Measurements from ENCODE around the gene ZNF200.
"Not testable (repeated sequence)": the region's sequence is repeated elsewhere in the genome, so short reads cannot be mapped to it uniquely, and the experiment has no call there.

Gene ZNF200

DNA sequence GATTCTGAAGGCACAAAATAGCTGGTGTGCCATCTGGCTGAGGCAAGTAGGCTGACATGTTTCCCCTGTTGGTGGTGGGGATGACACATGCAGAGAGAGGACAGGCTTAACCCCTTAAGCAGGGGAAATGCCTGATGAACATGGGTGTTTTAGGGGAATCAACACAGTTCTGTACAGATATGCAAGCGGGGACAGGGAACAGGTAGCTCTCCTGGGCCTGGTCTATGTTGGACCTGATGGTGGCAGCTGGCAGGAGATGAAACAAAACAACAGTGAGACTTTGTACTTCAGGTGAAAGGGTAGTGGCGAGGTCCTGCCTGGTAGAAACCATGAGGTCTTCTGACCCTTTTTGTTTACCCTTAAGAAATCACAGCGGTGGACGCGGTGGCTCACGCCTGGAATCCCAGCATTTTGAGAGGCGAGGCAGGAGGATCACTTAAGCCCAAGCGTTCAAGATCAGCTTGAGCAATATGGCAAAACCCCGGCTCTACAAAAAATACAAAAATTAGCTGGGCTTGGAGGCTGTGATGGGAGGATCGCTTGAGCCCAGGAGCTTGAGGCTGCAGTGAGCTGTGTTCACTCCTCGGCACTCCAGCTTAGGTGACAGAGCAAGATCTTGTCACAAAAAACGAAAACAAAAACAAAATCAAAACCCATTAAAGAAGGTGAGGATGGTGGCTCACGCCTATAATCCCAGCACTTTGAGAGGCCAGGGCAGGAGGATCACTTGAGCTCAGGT lies 36.5 kb downstream of the ZNF200 start:
- DNase-seq (ENCODE audit: low read depth), result no peak

DNA sequence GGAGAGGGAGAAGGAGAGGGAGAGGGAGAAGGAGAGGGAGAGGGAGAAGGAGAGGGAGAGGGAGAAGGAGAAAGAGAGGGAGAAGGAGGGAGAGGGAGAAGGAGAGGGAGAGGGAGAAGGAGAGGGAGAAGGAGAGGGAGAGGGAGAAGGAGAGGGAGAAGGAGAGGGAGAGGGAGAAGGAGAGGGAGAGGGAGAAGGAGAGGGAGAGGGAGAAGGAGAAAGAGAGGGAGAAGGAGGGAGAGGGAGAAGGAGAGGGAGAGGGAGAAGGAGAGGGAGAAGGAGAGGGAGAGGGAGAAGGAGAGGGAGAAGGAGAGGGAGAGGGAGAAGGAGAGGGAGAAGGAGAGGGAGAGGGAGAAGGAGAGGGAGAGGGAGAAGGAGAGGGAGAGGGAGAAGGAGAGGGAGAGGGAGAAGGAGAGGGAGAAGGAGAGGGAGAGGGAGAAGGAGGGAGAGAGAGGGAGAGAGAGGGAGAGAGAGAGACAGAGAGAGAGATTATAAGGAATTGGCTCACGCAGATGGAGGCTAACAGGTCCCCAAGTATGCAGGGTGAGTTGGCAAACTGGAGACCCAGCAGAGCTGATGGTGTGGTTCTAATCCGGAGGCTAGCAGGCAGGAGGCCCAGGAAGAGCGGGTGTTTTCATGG lies 37.1 kb downstream of the ZNF200 start:
- not testable (repeated sequence) for DNase-seq (ENCODE audit: low read depth)

DNA sequence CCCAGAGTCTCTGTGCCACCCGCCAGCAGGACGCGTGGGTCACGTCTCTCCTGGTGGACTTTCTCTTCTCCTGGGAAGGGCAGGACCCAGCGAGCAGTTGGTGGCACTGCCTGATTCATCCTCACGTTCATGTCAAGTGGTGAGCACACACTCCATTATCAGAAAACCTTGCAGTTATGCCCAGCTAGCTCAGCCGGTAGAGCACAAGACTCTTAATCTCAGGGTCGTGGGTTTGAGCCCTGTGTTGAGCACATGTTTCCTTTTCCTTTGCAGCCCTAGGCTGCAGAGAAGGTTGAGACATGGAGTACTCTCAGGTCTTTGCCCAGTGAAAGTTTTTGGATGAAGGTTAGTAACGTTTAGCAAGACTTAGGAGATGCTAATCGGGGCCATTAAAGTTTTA lies 39.0 kb downstream of the ZNF200 start:
- DNase-seq (ENCODE audit: low read depth), result no peak

DNA sequence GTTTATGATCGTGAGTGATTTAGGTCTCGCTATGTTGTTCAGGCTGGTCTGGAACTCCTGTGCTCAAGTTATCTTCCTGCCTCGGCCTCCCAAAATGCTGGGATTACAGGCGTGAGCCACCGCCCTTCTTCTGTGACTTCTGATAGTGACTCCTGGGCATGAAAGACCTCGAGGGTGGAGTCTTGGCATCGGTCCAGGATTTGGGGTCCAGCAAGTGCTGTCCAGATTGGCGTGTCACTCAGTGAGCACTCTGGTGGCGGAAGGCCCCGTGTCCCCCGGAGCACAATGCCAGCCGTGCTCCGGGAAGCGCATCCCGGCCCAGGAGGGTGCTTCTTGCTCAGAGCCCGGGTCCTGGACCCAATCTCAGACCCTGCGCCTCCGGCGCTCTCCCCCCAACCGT lies 40.2 kb downstream of the ZNF200 start:
- no peak for DNase-seq (ENCODE audit: low read depth)

DNA sequence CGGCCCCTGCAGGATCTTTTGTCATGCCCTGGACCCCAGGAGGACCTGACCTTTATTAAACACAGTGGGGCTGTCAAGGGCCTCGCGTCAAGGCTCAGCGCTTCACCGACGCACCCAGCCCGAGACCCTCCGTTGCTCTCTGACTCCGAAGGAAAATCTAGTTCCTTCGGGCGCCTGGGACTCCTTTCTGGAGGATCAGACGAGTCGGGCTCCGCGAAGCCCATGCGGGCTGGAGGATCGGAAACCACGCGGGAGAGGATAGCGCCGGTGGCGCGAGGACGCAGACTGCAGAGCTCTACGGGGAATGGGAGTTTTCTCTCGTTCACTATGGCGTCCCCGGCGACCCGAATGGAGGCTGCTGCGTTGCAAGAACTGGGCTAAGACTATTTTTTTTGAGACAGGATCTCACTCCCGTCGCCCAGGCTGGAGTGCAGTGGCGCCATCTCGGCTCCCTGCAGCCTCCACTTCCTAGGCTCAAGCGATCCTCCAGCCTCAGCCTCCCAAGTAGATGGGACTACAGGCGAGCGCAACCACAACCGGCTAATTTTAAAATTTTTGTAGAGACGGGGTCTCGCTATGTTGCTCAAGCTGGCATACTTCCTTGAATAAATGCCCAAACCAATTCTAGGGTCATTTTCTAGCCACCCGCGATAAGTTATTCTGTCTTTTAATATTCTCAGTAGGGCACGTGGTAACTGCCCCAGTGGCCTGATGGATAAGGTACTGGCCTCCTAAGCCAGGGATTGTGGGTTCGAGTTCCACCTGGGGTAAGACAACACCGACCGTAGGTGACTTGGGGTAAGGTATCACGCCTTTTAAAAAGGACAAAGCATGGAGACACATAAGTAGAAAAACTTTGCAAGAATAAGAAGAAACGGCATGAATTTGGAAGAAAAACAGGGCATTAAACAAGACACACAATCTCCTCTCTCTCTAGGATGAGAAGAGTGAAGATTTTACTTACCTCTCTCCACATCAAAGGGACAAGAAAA lies 41.4 kb downstream of the ZNF200 start:
- no peak for DNase-seq (ENCODE audit: low read depth)

DNA sequence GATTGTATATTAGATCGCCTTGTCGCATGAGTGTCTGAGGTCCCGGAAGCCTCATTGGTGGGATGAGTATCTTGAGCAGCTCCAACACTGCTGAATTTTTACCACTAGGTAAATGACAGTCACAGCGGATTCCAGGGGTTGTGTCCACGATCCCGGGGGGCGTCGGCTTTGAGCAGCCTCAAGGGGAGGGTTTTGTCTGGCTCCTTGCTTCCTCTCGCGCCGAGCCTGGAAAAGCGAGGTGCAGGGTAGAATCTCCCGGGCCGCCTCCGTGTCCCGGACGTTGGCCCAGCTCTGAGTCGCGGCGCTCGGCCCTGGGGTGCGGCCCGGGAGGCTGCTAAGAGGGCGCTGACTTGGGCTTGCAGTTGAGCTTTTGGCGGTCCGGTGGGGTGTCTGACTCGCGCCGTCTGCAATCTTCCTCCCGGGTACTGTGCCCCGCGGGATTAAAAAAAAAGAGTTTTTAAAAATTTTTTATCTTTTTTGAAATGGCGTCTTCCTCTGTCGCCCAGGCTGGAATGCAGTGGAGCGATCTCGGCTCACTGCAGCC lies 42.4 kb downstream of the ZNF200 start:
- no peak for DNase-seq (ENCODE audit: low read depth)

DNA sequence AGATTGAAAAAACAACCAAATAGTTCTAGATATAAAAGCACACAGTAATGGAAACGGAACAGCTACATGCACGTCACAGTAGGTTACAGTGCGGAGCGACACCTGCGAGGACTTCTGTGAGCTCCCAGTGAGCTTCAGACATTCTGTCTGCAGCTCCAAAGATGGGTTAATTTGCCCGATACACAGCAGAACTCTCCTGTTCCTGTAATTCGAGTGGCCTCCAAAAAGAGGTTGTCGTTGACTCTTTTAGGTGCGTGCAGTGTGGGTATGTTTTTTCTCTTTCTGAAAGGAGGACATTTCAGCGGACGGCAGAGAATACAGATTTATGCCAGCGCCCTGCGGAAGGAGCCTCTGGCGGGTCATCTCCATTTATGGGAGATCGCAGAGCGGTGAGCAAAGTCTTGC lies 44.0 kb downstream of the ZNF200 start:
- no peak for DNase-seq (ENCODE audit: low read depth)

DNA sequence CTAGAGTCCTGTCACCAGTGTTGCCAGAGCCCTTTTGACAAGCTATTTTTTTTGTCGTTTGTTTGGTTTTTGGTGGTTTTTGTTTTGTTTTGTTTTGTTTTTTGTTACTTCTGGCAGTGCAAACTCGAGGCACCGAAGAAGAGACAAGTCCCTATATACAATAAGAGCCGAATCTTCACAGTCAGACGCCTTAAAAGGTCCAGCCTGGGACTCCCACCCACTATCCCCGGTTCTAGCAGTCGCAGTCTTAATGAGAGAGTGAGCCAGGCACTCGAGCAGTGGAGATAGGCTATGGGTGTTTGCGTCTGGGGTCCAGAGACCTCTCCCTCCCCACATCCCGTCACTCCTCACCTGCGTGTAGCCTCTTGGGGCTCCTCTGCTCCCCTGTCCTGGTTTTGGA lies 45.1 kb downstream of the ZNF200 start:
- DNase-seq (ENCODE audit: low read depth), result no peak

DNA sequence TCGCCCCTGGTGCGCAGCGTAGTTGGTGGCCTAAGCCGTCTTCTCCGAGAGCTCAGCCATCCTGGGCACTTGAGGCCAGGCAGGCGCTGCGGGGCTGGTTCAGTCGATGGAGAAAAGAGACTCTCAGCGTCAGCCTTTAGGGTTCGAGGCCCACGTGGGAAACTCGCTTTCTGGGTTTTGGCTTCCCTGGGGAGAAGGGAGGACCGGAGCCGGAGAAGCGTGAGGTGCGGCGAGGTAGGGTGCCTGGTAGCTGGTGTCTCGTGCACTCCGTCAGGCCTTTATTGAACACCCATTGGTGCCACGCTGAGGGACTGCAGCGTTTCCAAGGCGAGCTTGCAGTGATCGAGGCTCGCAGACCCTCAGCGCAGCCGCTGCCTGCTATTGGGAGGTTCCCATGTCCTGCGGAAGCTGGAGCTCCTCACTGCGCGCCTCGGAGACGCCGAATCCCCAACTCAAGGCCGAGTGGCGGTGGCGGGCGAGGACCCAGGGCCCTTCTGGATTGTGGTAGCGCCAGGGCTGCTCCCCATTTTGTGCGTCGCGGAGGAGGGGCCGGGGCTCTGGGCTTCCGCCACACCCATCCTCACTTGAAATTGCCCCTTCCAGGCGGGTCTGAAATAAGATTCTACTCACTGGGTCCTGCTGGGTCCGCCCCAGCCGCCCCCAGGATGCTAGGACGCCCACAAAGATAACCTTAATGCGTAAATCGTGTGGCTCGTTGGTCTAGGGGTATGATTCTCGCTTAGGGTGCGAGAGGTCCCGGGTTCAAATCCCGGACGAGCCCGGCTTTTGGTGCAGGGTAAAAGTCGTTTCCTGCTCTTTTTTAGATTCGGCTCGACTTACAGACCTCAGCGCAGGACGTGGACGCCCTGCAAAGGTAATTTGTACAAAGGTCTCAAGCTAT lies 45.8 kb downstream of the ZNF200 start:
- DNase-seq (ENCODE audit: low read depth), result no peak

DNA sequence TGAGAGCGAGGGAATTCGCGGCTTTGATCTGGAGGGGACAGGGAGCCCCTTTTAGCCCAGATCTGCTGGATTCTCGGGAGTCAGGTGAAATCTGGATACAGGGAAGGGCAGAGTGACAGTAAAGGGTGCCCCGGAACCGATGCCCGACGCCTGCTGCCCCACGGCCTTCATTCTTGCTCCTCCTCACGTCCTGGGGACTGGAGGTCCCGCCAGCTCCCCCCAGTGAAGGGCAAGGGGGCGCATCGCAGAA lies 46.4 kb downstream of the ZNF200 start:
- no peak for DNase-seq (ENCODE audit: low read depth)

DNA sequence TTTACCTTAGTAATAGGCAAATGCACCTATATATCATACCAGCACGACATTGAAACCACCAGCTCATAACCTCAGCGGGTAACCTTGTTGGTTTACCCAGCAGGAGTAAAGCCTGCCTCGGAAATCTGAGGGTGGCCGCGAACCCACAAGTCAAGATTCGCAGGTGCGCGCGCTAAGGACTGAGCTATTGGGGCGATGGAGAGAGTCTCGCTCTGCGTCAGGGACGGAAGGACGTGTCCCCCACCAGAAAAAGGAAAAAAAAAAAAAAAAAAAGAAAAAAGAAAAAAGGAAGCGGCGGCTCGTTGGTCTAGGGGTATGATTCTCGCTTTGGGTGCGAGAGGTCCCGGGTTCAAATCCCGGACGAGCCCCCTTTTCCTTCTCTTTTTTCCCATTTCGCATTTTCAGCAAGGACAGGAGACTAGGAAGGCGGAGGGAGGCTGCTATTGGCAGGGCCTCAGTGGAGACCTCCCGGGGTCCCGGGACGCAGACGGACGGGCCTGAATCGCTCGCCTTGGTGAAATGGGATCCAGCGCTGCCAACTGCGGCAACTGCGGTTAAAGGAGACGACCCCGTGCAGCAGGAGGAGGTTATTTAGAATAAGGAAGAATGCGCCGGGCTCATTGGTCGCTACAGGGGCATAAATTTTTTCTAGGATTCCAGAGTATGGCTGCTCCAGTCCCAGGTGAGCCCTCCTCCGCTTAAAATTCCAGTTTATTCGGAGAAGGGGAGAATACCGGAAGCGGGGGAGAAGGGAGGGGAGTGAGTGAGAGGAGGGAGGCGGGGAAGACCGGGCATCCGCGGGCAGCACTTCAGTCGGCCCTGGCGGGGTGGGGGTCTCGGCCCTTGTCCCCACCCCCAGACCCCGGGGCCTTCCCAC lies 46.9 kb downstream of the ZNF200 start, which contains the start of gene OR1F1:
Gene OR1F1 (plus strand): TSS at position 407 of the 877 bp plus-strand sequence.
- DNase-seq (ENCODE audit: low read depth), result no peak

DNA sequence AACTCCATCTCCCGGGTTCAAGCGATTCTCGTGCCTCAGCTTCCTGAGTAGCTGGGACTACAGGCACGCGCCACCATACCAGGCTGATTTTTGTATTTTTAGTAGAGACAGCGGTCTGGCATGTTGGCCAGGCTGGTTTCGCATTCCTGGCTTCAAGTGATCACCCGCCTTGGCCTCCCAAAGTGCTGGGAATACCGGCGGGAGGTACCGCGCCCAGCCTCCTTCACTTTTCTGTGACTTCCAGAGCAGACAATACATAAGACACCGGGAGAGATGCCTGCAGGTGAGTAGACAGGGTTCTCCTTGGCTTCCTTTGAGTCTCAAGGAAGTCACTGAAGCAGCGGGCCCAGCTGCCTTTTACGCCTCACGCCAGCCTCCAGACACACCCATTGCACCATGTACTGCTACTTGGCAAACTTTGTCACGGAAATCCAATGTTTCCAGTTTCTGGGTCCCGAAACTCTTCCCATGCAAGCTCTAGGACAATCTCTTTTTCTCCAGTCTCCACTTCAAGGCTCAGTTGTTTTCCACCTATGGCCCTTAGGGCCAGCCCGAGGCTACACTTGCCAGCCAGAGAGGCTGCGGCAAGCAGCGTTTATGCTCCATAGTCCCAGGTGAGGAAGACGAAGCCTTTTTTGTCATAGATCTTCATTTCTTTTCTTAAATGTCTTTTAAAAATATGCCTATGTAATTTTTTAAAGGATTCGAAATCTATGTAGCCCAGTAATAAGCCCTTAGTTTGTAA lies 47.8 kb downstream of the ZNF200 start:
- no peak for DNase-seq (ENCODE audit: low read depth)

DNA sequence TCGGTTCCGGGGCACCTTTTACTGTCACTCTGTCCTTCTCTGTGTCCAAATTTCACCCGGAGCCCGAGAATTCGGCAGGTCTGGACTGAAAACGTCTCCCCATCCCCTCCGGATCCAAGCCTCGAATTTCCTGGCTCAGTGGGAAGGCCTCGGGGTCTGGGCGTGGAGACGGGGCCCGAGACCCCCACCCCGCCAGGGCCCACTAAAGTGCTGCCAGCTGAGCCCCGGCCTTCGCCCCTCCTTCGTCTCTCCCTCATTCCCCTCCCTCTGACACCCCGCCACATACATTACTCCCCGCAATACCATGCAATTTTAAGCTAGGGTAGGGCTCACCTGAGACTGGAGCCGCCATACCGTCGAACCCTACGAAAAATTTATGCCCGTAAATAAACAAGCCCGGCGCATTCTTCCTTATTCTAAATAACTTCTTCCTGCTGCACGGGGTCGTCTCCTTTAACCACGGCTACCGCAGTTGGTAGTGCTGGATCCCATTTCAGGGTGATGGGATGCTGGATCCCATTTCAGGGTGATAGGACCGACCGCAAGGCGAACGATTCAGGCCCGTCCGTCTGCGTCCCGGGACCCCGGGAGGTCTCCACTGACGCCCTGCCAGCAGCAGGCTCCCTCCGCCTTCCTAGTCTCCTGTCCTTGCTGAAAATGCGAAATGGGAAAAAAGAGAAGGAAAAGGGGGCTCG lies 51.4 kb downstream of the ZNF200 start:
- DNase-seq (ENCODE audit: low read depth), result no peak

DNA sequence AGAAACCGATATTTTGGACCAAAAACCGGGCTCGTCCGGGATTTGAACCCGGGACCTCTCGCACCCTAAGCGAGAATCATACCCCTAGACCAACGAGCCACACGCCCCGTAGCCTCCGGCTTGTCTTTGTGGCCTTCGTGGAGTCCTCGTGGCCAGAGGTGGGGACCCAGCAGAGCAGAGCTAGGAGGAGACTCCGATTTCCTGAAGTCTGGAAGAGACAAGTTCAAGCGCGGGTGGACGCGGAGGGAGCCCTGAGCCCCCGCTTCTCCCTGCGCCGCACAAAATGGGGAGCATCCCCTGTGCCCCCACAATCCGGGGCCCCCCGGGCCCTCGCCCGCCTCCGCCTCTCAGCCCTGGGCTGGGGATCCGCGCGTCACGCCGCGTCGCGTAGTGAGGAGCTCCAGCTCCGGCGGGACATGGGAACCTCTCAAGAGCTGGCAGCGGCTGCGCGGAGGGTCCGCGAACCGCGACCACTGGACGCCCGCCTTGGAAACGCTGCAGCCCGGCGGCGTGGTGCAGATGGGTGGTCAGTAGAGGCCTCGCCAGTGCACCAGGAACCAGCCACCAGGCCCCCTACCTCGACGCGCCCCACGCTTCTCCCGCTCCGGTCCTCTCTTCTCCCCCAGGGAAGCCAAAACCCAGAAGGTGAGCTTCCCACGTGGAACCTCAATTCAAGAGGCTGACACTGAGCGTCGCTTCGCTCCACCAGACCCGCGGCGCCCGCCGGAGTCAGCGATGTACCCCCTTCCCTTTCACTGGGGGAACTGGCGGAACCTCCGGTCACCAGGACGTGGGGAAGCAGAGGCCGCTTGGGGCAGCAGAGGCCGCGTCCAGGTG lies 52.1 kb downstream of the ZNF200 start:
- DNase-seq (ENCODE audit: low read depth), result no peak

DNA sequence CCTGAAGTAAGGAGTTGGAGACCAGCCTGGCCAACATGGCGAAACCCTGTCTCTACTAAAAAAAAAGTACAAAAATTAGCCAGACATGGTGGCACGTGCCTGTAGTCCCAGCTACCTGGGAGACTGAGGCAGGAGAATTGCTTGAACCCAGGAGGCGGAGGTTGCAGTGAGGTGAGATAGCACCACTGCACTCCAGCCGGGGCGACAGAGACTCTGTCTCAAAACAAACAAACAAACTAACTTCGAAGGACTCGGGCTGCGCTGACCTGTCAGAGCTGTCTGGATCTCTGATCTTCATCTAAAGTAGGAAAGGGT lies 52.7 kb downstream of the ZNF200 start:
- DNase-seq (ENCODE audit: low read depth), result not testable (repeated sequence)

DNA sequence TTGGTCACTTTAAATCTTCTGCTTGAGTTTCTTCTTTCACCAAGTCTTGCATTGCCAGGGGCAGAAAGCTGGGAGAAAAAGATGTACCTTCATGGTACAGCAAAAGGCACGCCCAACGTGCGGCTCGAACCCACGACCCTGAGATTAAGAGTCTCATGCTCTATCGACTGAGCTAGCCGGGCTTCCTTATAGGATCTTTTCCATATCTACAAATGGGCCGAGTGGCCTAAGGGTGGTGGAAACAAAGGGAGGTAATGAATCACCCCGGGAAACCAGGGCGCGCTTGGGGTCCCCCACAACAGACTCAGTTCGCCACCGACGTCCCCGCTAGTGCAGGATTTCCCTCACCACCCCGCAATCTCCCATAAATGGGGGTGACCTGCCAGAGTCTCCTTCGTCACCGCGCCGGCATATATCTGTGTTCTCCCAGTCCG lies 54.5 kb downstream of the ZNF200 start:
- DNase-seq (ENCODE audit: low read depth), result no peak

DNA sequence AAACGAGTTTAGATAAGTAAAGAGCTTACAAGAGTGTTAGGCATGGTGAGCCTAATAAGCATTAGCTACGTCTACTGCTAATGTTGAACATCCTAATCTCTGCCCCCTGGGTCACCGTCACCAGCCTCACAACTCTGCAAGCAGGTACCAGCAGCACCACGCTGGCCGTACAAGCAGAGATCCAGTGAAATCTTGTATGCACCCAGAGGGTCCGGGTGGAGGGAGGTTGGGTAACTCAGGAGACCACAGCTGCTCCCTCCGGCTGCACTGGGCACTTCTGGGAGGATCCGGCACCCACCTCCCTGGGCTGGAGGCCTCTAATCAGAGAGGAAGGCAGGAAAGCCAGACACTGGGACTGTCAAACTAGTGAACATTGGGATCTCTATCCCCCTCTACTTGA lies 55.3 kb downstream of the ZNF200 start:
- no peak for DNase-seq (ENCODE audit: low read depth)

Data from activated gamma-delta T cell treated with anti-CD3 and anti-CD28 coated beads, Interleukin-2, amount 50 U/mL, for 16 hours (primary cell).